ENCODE data around the gene CFLAR. TPM values are rescaled to one million over a fixed set of nuclear protein-coding genes. Genes with fewer than 3 reads are reported as not detected.

The CFLAR gene
- total RNA-seq, 1 experiment from 2014 or later = 35.6 TPM

DNA sequence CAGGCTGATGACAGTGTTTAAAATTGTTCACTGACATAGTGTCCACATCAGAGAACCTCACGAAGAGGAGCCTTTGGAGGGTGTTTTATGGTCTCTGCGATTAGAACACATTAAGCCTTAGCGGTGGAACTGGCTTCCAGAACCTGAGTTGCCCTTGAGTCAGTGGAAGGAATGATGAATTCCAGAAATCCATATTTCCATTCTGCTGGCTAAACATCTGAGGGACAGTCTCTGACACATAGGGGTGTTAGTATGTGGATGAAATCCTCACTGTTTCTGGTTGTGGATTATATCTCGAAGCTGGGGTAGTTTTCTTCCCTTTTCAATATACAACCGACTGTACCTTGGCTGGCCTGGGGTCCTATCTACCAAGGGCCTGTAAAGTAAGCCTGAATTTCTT is 71.0 kb downstream of the CFLAR start:
- DNase-seq (ENCODE audit: low read depth, low spot score) (no peak), ATAC-seq (no peak)
- Histone ChIP-seq H3K4me3 (replicated peaks in 1 of 2; ENCODE audit: low read depth in 1 of 2, low read length in 2 of 2) (no peak overlapping the region), H3K27me3 (ENCODE audit: insufficient read depth, low read length) (no peaks in the 10 kb centered on the region), H4K20me1 (ENCODE audit: insufficient read depth) (no peaks in the 10 kb centered on the region), H2AFZ (ENCODE audit: low read depth, low read length, poor library complexity, severe bottlenecking) (no peak overlapping the region), H3K9ac (ENCODE audit: low read length) (no peak overlapping the region), H3K9me3 (ENCODE audit: control insufficient read depth in 1 of 2, insufficient read depth in 1 of 2, low read depth in 1 of 2, low read length in 2 of 2) (no peaks in the 10 kb centered on the region), H3K4me1 (ENCODE audit: control insufficient read depth in 1 of 2, insufficient read depth in 2 of 2, low read length in 2 of 2) (peaks cover 0 to 13% of the 10 kb centered on the region in 2 experiments; a peak in 2 of 4 replicates), H3K4me2 (ENCODE audit: low read length) (no peak overlapping the region), H3K36me3 (ENCODE audit: control insufficient read depth in 1 of 2, insufficient read depth in 2 of 2, low read length in 2 of 2) (no peaks in the 10 kb centered on the region), H3K27ac (ENCODE audit: low read depth, low read length) (no peak overlapping the region), H3K9me2 (ENCODE audit: insufficient read depth) (no peaks in the 10 kb centered on the region), H3K79me2 (ENCODE audit: insufficient read depth, low read length) (no peaks in the 10 kb centered on the region)
- no TSS peak for BruUV-seq (replicated peaks)
- POLR2A ChIA-PET = no interaction called here
- TF ChIP-seq ZFX (IDR thresholded peaks at IDR 0.05) = no peak
- TF ChIP-seq, protein P1, sequence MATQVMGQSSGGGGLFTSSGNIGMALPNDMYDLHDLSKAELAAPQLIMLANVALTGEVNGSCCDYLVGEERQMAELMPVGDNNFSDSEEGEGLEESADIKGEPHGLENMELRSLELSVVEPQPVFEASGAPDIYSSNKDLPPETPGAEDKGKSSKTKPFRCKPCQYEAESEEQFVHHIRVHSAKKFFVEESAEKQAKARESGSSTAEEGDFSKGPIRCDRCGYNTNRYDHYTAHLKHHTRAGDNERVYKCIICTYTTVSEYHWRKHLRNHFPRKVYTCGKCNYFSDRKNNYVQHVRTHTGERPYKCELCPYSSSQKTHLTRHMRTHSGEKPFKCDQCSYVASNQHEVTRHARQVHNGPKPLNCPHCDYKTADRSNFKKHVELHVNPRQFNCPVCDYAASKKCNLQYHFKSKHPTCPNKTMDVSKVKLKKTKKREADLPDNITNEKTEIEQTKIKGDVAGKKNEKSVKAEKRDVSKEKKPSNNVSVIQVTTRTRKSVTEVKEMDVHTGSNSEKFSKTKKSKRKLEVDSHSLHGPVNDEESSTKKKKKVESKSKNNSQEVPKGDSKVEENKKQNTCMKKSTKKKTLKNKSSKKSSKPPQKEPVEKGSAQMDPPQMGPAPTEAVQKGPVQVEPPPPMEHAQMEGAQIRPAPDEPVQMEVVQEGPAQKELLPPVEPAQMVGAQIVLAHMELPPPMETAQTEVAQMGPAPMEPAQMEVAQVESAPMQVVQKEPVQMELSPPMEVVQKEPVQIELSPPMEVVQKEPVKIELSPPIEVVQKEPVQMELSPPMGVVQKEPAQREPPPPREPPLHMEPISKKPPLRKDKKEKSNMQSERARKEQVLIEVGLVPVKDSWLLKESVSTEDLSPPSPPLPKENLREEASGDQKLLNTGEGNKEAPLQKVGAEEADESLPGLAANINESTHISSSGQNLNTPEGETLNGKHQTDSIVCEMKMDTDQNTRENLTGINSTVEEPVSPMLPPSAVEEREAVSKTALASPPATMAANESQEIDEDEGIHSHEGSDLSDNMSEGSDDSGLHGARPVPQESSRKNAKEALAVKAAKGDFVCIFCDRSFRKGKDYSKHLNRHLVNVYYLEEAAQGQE (IDR thresholded peaks at IDR 0.05; ENCODE audit: low read depth) = no peak
- no peak for TF ChIP-seq SIN3A (IDR thresholded peaks at IDR 0.05; ENCODE audit: low read depth)
- no peak for TF ChIP-seq ZNF274 (IDR thresholded peaks at IDR 0.05; ENCODE audit: low read depth, low read length)
- RAD21 ChIA-PET (ENCODE audit: low non-redundant PET in 1 of 2, low total read pairs in 2 of 2, uncharacterized antibody in 2 of 2, unreplicated experiment in 2 of 2) = no interaction called here
- CTCF ChIA-PET = no interaction called here
- intact Hi-C loops (cut with micrococcal nuclease) = no loop called here

DNA sequence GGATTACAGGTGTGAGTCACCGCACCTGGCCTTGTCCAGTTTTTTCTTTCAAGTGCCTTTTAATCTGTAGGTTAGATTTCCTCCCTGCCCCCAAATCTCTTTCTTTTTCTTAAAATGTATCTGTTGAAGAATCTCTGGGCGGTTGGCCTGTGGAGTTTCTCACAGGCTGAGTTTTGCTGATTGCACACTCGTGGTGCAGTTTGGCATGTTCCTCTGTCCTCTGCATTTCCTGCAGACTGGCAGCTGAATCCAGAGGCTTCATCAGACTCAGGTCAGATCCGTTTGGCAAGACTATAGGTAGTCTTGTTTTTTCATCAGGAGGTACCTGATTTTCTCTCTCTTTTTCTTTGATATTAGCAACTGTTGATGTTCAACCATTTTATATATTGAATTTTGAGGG is 72.5 kb downstream of the CFLAR start:
- no peaks in the 10 kb centered on the region for H4K20me1 ChIP-seq (ENCODE audit: insufficient read depth)
- RAD21 ChIA-PET (ENCODE audit: low non-redundant PET in 1 of 2, low total read pairs in 2 of 2, uncharacterized antibody in 2 of 2, unreplicated experiment in 2 of 2) = no interaction called here
- no TSS peak for BruUV-seq (replicated peaks)
- H3K27me3 ChIP-seq (ENCODE audit: insufficient read depth, low read length) = no peaks in the 10 kb centered on the region
- H3K27ac ChIP-seq (ENCODE audit: low read depth, low read length) = no peak overlapping the region
- H3K36me3 ChIP-seq (ENCODE audit: control insufficient read depth in 1 of 2, insufficient read depth in 2 of 2, low read length in 2 of 2) = no peaks in the 10 kb centered on the region
- no peak for TF ChIP-seq CBX3 (IDR thresholded peaks at IDR 0.05; ENCODE audit: low read depth)
- TF ChIP-seq, protein P2, sequence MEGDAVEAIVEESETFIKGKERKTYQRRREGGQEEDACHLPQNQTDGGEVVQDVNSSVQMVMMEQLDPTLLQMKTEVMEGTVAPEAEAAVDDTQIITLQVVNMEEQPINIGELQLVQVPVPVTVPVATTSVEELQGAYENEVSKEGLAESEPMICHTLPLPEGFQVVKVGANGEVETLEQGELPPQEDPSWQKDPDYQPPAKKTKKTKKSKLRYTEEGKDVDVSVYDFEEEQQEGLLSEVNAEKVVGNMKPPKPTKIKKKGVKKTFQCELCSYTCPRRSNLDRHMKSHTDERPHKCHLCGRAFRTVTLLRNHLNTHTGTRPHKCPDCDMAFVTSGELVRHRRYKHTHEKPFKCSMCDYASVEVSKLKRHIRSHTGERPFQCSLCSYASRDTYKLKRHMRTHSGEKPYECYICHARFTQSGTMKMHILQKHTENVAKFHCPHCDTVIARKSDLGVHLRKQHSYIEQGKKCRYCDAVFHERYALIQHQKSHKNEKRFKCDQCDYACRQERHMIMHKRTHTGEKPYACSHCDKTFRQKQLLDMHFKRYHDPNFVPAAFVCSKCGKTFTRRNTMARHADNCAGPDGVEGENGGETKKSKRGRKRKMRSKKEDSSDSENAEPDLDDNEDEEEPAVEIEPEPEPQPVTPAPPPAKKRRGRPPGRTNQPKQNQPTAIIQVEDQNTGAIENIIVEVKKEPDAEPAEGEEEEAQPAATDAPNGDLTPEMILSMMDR (IDR thresholded peaks at IDR 0.05 in 2 of 3, conservative IDR thresholded peaks at IDR 0.05 in 1 of 3; ENCODE audit: borderline replicate concordance in 1 of 3, insufficient read depth in 1 of 3, low read depth in 2 of 3, low read length in 2 of 3) = no peak
- no peak for TF ChIP-seq POLR2A (IDR thresholded peaks at IDR 0.05; ENCODE audit: borderline replicate concordance, extremely low read depth, insufficient read depth, insufficient read length)
- no peak for TF ChIP-seq FOSL1 (IDR thresholded peaks at IDR 0.05; ENCODE audit: low read depth)
- no peaks in the 10 kb centered on the region for H3K79me2 ChIP-seq (ENCODE audit: insufficient read depth, low read length)
- DNase-seq (ENCODE audit: low read depth, low spot score) (no peak), ATAC-seq (no peak)
- intact Hi-C loops (cut with micrococcal nuclease) = no loop called here
- H3K9me3 ChIP-seq (ENCODE audit: control insufficient read depth in 1 of 2, insufficient read depth in 1 of 2, low read depth in 1 of 2, low read length in 2 of 2) = no peaks in the 10 kb centered on the region
- H3K4me2 ChIP-seq (ENCODE audit: low read length) = no peak overlapping the region
- H3K4me1 ChIP-seq (ENCODE audit: control insufficient read depth in 1 of 2, insufficient read depth in 2 of 2, low read length in 2 of 2) = peaks cover 0 to under 1% of the 10 kb centered on the region in 2 experiments; a peak in 1 of 4 replicates
- H3K9ac ChIP-seq (ENCODE audit: low read length) = no peak overlapping the region
- POLR2A ChIA-PET = no interaction called here
- H3K9me2 ChIP-seq (ENCODE audit: insufficient read depth) = no peaks in the 10 kb centered on the region
- H3K4me3 ChIP-seq (replicated peaks in 1 of 2; ENCODE audit: low read depth in 1 of 2, low read length in 2 of 2) = no peak overlapping the region
- CTCF ChIA-PET = no interaction called here
- no peak overlapping the region for H2AFZ ChIP-seq (ENCODE audit: low read depth, low read length, poor library complexity, severe bottlenecking)

Measured in HCT116 (cell line).